MCF 10A (cell line): ENCODE data around the gene OR1D5. TPM values are rescaled to one million over a fixed set of nuclear protein-coding genes. Genes with fewer than 3 reads are reported as not detected.
"Not testable (repeated sequence)": the region's sequence is repeated elsewhere in the genome, so short reads cannot be mapped to it uniquely, and the experiment has no call there.

Source experiments
- BruUV-seq: library from RNA; stranded (reverse); fragments of 400-500 nt; replicated peaks from 2 replicates; lab custom pipeline; 2021; lab: Mats Ljungman, UMichigan
- CTCF ChIA-PET: fragments of 300-600 bp; sonication (Branson Sonifier 250); formaldehyde crosslinking; extraction: SDS; loops from one replicate; lab custom pipeline; 2021; ENCODE audit warnings: antibody characterized with exemption, inconsistent platforms; lab: Yijun Ruan, JAX
- POLR2A ChIA-PET: fragments of 300-600, 350-650 bp; sonication (Branson Sonifier 250); formaldehyde crosslinking; extraction: SDS; loops from one replicate; lab custom pipeline; 2020; ENCODE audit warnings: antibody characterized with exemption, inconsistent platforms; lab: Yijun Ruan, JAX
- DNase-seq: peaks from one replicate; pipeline ENCODE4 v3.0.0-alpha.2; 2018; ENCODE audit not compliant: unreplicated experiment
- H3K27ac Mint-ChIP-seq: one replicate; pipeline ENCODE4 v1.8.0; 2022; ENCODE audit warnings: mild to moderate bottlenecking, low read depth, mixed read lengths; ENCODE audit not compliant: unreplicated experiment
- H3K27me3 Mint-ChIP-seq: one replicate; pipeline ENCODE4 v1.8.0; 2022; ENCODE audit warnings: mixed read lengths; ENCODE audit not compliant: insufficient read depth, unreplicated experiment
- H3K36me3 Mint-ChIP-seq: one replicate; pipeline ENCODE4 v1.8.0; 2022; ENCODE audit warnings: mild to moderate bottlenecking, moderate library complexity, mixed read lengths; ENCODE audit not compliant: insufficient read depth, unreplicated experiment
- H3K4me1 Mint-ChIP-seq: one replicate; pipeline ENCODE4 v1.8.0; 2022; ENCODE audit warnings: mixed read lengths; ENCODE audit not compliant: insufficient read depth, unreplicated experiment
- H3K4me3 Mint-ChIP-seq: one replicate; pipeline ENCODE4 v1.8.0; 2022; ENCODE audit warnings: mild to moderate bottlenecking, moderate library complexity, mixed read lengths; ENCODE audit not compliant: unreplicated experiment
- H3K9me3 Mint-ChIP-seq: one replicate; pipeline ENCODE4 v1.8.0; 2022; ENCODE audit warnings: mixed read lengths; ENCODE audit not compliant: unreplicated experiment
- intact Hi-C: fragments of 100-400 bp; cut with micrococcal nuclease; formaldehyde crosslinking; loops from 2 replicates; pipeline ENCODE4 v1.14.1; 2022
- total RNA-seq: library from RNA; stranded (reverse); gene quantifications from 2 replicates; pipeline ENCODE4 v1.2.3, GENCODE V29; 2022
- TF ChIP-seq, protein P1 (sequence below): fragments of 200-600 bp; IDR thresholded peaks from one replicate; pipeline ENCODE4 v1.8.0; 2022; ENCODE audit warnings: antibody characterized with exemption, mild to moderate bottlenecking; ENCODE audit not compliant: unreplicated experiment

The OR1D5 gene
- total RNA-seq, 1 experiment from 2014 or later, result not detected

DNA sequence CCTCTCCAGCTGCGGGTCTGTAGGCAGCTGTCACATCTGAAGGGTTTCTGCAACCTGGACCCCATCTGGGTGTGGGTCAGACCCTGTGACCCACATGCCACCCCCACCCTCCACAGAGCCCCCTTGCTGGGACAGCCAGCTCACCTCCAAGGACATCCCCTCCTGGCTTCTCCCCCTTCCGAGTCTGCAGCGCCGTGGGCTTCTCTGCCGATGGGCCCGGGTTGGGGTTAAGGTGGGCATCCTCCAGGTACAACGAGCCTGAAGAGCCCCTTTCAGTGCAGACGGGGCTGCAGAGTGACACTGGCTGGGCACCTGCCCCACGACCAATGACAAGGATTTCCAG is 28.9 kb downstream of the OR1D5 start:
- peaks cover 7% of the 10 kb centered on the region for H3K4me1 Mint-ChIP-seq
- no TSS peak for BruUV-seq
- TF ChIP-seq, protein P1, sequence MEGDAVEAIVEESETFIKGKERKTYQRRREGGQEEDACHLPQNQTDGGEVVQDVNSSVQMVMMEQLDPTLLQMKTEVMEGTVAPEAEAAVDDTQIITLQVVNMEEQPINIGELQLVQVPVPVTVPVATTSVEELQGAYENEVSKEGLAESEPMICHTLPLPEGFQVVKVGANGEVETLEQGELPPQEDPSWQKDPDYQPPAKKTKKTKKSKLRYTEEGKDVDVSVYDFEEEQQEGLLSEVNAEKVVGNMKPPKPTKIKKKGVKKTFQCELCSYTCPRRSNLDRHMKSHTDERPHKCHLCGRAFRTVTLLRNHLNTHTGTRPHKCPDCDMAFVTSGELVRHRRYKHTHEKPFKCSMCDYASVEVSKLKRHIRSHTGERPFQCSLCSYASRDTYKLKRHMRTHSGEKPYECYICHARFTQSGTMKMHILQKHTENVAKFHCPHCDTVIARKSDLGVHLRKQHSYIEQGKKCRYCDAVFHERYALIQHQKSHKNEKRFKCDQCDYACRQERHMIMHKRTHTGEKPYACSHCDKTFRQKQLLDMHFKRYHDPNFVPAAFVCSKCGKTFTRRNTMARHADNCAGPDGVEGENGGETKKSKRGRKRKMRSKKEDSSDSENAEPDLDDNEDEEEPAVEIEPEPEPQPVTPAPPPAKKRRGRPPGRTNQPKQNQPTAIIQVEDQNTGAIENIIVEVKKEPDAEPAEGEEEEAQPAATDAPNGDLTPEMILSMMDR, result no peak
- peaks cover 10% of the 10 kb centered on the region for H3K27me3 Mint-ChIP-seq
- no peak for DNase-seq
- intact Hi-C loops, result no loop called here
- H3K4me3 Mint-ChIP-seq, result no peak overlapping the region
- no peak overlapping the region for H3K27ac Mint-ChIP-seq
- ChIA-PET CTCF (interaction anchor here (3.3 kb wide), 1 partner anchor 14 kb away, joined by 14 read pairs; no protein-coding TSS in a partner anchor), POLR2A (interaction anchor here (0.5 kb wide), 1 partner anchor 609 kb away, joined by 3 read pairs; no protein-coding TSS in a partner anchor)
- peaks cover 2% of the 10 kb centered on the region for H3K36me3 Mint-ChIP-seq
- H3K9me3 Mint-ChIP-seq, result no peaks in the 10 kb centered on the region

DNA sequence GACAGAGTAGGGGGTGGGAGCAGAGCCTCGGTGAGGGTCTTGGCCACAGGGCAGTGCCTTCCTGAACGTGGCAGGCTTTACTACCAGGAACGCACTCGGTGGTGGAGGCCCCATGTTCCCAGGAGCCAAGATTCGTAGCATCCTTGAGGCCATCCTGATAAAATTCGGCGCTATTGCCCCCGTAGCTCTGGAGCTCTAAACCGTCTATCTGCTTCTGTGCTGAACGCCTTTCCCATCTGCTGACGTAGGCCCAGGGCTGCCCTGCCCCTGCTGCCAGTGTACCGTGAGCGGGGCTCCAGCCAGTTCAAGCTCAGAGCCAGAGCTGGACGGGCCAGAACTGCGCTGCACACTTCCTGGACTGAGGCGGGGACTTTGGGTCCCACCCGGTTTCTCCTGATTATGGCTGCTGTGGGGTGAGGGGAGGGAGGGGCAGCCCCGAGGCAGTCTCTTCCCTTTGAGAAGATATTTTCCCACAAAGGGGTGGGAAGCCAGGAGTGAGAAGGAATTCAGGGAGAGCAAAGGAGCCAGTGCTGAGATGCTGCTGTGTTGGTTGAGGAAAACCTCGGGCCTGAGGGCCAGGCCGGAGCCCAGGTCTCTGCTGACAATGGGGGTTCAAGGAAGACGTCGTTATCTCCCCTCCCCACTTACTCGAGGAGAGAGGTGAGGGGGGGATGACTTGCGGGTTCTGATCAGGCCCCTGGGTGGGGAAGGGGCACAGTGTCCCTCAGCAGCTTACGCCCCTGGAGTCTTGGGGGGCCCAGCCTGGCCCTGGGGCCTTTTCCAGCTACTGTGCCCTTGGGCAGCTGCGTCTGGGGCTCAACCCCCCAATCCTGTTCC is 29.4 kb downstream of the OR1D5 start:
- Mint-ChIP-seq H3K36me3 (peaks cover 8% of the 10 kb centered on the region), H3K4me3 (no peak overlapping the region), H3K4me1 (peaks cover 13% of the 10 kb centered on the region), H3K27ac (no peak overlapping the region), H3K9me3 (no peaks in the 10 kb centered on the region), H3K27me3 (peaks cover 5% of the 10 kb centered on the region)
- POLR2A ChIA-PET, result interaction anchor here (0.5 kb wide), 1 partner anchor 609 kb away, joined by 3 read pairs; no protein-coding TSS in a partner anchor
- CTCF ChIA-PET, result interaction anchor here (3.3 kb wide), 1 partner anchor 15 kb away, joined by 14 read pairs; no protein-coding TSS in a partner anchor
- no peak for DNase-seq
- no TSS peak for BruUV-seq
- intact Hi-C loops, result no loop called here
- TF ChIP-seq, protein P1, result no peak

GRCh38 chr17:3033248-3033640 is 30.2 kb downstream of the OR1D5 start:
- no peak for DNase-seq
- CTCF ChIA-PET, result interaction anchor here (3.3 kb wide), 1 partner anchor 15 kb away, joined by 14 read pairs; no protein-coding TSS in a partner anchor
- Mint-ChIP-seq H3K4me1 (peaks cover 18% of the 10 kb centered on the region), H3K27me3 (no peaks in the 10 kb centered on the region), H3K27ac (peak overlapping the region; percentile 36), H3K9me3 (no peaks in the 10 kb centered on the region), H3K4me3 (no peak overlapping the region), H3K36me3 (peaks cover 10% of the 10 kb centered on the region)
- TF ChIP-seq, protein P1, result no peak
- POLR2A ChIA-PET, result no interaction called here
- BruUV-seq, result no TSS peak
- intact Hi-C loops, result no loop called here

DNA sequence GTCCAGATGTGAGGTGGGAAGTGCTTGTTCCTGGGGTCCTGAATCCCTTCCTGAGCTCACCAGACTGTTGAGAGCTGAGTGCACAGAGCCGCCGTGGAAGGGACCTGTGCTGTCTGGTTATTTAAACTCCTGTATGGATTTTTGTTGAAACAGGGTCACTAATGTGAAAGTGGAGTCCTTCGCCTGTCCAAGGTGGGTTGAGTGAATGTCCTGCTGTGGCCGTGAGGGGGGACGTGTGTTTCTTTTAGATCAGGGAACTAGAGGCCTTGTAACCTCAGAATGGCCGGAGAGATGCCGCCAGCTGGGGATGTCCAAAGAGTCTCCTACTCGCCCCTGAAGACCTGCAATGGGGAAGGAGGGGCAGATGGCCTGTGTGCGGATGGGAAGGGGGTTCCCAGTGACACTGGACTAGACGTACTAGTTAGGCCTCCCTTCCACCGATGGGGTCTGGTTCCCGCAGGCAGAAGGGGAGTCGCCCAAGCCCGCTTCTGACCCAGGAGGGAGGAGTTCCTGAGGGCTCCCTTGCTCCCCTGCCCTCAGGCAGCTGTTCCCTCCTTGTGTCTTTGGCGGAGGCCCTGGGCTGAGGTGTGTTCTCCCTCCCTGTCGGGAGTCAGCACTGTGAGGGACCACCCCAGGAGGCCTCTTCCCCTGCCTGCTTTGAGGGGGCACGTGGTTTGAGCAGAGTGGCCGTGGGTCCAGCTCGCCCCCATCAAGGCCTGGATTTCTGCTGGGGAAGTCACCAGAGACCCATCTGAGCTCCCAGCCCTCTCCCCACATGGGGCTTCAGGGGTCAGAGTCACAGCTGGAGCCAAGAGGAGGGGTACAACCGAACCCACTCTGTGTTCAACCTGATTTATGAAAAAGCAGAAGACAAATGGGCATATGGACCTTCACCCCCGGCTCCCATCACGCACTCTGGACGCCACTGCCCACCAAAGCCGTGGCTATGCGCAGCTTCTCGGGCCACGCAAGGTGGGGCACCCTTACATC is 30.9 kb downstream of the OR1D5 start:
- peaks cover 17% of the 10 kb centered on the region for H3K36me3 Mint-ChIP-seq
- DNase-seq, result no peak
- no peak overlapping the region for H3K4me3 Mint-ChIP-seq
- H3K27ac Mint-ChIP-seq, result peak overlapping the region; percentile 36
- no TSS peak for BruUV-seq
- H3K4me1 Mint-ChIP-seq, result peaks cover 20% of the 10 kb centered on the region
- POLR2A ChIA-PET, result no interaction called here
- CTCF ChIA-PET, result no interaction called here
- TF ChIP-seq, protein P1, result no peak
- no peaks in the 10 kb centered on the region for H3K9me3 Mint-ChIP-seq
- no peaks in the 10 kb centered on the region for H3K27me3 Mint-ChIP-seq
- intact Hi-C loops, result no loop called here

DNA sequence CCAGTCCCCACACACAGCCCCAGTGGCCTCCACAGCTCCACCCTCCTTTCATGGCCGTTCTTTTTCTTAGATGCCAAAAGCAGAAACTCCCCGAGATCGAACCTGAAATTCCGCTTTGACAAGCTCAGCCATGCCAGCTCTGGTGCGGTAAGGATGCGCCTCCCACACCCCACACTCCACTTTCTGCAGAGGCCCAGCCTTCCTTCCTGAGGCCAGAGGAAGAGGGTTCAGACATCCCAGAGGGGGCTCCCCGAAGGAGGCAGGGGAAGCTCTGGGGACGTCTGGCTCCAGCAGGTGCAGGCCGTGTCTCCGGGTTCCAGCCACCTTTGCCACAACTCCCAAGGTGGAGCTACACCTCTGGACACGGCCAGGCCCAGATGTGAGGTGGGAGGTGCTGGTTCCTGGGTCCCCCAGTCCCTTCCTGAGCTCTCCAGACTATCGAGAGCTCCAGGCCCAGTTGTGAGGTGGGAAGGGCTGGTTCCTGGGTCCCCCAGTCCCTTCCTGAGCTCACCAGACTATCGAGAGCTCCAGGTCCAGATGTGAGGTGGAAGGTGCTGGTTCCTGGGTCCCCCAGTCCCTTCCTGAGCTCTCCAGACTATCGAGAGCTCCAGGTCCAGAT is 32.4 kb downstream of the OR1D5 start:
- BruUV-seq, H3K9me3 Mint-ChIP-seq, intact Hi-C loops, H3K27me3 Mint-ChIP-seq, DNase-seq, H3K4me3 Mint-ChIP-seq: not testable (repeated sequence)
- peak overlapping the region; percentile 85 for H3K27ac Mint-ChIP-seq
- POLR2A ChIA-PET, result interaction anchor here (0.6 kb wide), 1 partner anchor 873 kb away, joined by 3 read pairs; no protein-coding TSS in a partner anchor
- H3K4me1 Mint-ChIP-seq, result peaks cover 24% of the 10 kb centered on the region
- H3K36me3 Mint-ChIP-seq, result peaks cover 17% of the 10 kb centered on the region
- CTCF ChIA-PET, result interaction anchor here (0.6 to 1.2 kb wide), 4 partner anchors 17 to 176 kb away, joined by 3 to 5 read pairs (median 4); no protein-coding TSS in a partner anchor
